DND-41 (cell line): Measurements from ENCODE around the gene DEF6.

Experiments used
- CTCF ChIP-seq: IDR thresholded peaks from 2 replicates; pipeline ENCODE4 v1.5.1; 2012; ENCODE audit warnings: borderline replicate concordance, low read length, moderate library complexity, mild to moderate bottlenecking; ENCODE audit not compliant: poor library complexity, severe bottlenecking; ENCODE audit errors: extremely low read depth
- EZH2 ChIP-seq: IDR thresholded peaks from 3 replicates; pipeline ENCODE4 v1.6.1; 2012; ENCODE audit warnings: borderline replicate concordance, low read depth, mild to moderate bottlenecking, moderate library complexity, low read length, inconsistent platforms; ENCODE audit not compliant: severe bottlenecking

GRCh38 chr6:35259194-35259947 is 38.2 kb upstream of the DEF6 start, which contains the start of gene ZNF76:
- TF ChIP-seq CTCF (no peak), EZH2 (no peak)
